IPS DF 4.7 (cell line): Measurements from ENCODE around the gene SMARCA4.

ENCODE experiments used
- DNase-seq: peaks from one replicate; pipeline ENCODE4 v3.0.0-alpha.2; 2013; ENCODE audit warnings: low spot score; ENCODE audit errors: extremely low read depth

The SMARCA4 gene

DNA sequence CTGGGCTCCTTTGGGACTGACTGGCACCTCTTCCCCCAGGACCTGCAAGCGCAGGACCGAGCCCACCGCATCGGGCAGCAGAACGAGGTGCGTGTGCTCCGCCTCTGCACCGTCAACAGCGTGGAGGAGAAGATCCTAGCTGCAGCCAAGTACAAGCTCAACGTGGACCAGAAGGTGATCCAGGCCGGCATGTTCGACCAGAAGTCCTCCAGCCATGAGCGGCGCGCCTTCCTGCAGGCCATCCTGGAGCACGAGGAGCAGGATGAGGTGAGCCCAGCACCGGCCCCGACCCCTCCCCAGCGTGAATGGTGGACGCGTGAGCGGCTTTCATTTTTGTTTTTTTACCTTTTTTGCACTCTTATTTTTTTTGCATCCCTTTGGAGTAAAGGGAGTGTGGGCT lies 72.4 kb downstream of the SMARCA4 start:
- DNase-seq: no peak

DNA sequence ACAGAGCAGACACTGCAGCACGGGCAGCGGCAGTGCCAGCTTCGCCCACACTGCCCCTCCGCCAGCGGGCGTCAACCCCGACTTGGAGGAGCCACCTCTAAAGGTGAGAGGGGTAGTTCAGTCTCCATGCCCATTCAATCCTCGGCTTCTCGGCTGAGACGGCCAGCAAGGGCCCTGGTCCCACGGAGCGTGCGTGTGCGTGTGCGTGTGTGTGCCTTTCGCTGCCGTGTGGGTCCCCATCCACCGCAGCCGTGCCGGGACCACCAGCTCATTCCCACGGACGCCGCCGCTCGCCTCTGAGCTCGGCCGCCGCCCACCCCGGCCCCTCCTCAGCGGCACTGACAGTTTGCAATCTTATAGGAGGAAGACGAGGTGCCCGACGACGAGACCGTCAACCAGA lies 72.9 kb downstream of the SMARCA4 start:
- DNase-seq: no peak

DNA sequence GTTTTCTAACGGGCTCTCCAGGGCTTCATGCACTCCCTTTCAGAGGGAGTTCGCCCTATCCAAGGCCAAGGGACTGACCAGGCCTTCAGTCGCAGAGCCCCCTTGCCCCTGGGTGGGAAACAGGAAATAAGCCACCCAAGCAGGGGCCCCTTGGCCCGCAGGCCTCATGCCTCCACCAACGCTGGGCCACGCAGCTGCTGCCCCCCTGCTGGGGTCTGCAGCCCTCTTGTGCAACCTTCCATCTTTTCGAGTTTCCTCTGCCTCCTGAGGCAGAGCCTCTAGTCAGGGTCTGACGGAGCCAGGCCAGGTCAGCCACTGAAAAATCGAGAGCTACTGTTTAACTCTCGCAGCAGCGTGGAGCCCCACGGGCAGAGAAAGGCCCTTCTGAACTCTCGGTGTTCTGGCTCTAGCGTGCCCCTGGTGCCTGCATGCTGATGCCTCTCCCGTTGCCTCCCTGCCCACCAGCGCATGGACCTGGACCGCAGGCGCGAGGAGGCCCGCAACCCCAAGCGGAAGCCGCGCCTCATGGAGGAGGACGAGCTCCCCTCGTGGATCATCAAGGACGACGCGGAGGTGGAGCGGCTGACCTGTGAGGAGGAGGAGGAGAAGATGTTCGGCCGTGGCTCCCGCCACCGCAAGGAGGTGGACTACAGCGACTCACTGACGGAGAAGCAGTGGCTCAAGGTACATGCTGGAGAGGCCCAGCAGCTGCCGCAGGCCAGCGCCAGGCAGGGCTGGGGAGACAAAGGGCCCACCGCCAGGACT lies 73.8 kb downstream of the SMARCA4 start:
- DNase-seq: no peak

DNA sequence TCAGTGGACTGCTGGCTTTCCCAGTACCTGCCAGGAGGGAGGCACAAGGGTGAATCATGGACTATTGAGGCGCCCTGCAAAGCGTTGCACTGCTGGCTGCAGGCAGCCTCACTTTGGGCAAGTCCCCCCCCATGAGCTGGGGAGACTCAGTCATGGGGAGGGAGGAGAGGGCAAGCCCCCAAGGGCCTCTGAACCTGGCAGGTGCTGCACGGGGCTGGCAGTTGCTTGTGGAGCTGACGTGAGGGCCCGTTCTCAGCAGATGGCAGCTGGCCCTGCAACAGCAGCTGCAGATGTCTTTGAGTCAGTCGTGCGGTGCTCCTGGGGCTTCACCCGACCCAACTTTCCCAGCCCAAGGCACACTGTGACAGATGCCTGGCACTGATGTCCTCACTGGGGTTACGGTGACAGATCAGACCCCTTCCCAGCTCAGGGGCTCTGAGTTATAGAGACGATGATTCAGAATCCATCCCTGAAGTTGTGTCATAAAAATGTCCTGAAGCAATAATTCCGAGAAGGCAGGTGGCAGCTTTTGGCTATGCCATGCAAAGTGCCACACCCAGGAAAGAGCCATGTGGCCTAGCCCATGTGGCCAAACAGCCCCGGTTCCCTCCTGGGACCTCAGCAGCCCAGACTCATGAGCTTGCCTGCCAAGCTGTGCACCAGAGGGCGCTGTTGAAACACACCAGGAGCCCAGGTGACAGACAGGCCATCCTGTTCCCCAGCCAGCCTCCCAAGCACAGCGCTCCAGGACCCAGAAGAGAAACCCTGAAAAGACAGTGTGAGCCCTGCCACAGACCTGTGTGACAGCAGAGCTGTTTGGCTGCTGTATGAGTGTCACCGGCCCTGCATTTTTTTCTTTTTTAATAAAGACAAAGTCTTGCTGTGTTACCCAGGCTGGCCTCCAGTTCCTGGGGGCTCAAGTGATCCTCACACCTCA lies 74.9 kb downstream of the SMARCA4 start:
- peak; percentile 72 for DNase-seq

DNA sequence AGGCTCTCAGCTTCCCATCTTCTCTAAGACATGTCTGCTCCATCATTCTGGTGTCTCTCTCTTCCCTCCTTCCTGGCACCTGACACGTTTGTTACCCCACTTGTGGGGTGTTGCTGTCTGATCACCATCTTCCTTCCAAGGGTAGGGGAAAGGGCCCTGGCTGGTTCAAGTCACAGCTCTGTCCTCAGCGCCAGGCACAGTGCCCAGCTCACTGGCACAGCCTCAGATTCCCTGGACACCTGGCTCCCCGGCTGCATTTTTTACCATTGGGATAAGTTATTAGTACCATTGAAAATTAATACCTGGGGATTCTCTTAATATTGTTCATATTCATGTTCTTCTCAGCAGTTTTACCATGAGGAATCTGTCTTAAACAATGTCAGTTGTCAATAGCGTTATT lies 77.7 kb downstream of the SMARCA4 start:
- DNase-seq: no peak

DNA sequence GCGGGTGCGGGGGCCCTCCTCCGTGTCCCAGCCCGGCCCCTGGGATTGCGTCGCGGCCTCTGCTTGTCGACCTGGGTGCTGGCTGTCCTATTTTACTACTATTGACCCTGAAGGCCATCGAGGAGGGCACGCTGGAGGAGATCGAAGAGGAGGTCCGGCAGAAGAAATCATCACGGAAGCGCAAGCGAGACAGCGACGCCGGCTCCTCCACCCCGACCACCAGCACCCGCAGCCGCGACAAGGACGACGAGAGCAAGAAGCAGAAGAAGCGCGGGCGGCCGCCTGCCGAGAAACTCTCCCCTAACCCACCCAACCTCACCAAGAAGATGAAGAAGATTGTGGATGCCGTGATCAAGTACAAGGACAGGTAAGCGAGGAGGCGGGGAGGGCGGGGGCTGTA lies 80.4 kb downstream of the SMARCA4 start:
- no peak for DNase-seq

DNA sequence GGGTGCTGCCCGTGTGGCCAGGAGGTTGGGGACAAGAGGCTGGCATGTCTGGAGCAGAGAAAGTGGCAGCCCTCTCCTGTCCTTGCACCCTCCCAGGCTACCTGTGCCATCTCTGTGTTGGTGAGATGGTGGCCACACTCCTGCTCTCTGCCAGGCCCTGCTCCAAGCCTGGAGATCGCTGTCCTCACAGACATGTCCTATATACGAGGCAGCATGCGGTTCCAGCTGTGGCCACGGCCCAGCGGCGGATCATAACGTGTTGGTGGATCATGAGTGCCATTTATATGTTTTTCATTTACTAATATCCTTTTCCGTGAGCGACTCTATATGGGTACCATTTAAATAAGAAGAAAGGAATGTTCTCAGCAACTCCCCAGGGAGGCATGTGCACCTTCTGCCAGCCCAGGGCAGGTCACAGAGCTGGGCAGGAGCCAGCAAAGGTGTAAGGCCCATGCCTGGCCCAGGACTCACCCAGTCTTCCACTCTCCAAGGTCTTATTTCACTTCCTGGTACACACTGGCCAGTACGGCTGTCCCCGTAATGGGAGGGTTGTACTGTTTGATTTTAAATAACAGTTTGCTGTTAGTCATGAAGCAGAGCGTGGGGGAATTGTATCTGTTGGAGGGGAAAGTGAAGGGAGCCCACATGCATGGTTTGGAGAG lies 81.3 kb downstream of the SMARCA4 start:
- DNase-seq: no peak

DNA sequence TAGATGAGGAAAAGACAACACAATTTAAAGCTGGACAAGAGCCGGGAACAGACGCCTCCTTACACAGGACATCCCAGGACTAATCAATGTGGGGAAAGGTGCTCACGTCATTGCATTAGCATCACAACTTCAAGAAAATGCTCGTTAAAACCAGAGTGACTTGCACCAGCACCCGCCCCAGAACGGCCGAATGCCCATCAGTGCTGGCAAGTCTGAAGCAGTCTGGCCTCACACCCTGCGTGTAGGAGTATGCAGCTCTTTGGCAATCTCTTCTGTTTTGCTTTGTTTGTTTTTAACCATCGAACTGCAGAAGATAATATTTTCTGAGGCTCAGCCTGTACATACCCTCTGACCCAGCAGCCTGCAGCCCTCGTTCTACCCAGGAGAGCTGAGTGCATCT lies 83.6 kb downstream of the SMARCA4 start:
- no peak for DNase-seq

DNA sequence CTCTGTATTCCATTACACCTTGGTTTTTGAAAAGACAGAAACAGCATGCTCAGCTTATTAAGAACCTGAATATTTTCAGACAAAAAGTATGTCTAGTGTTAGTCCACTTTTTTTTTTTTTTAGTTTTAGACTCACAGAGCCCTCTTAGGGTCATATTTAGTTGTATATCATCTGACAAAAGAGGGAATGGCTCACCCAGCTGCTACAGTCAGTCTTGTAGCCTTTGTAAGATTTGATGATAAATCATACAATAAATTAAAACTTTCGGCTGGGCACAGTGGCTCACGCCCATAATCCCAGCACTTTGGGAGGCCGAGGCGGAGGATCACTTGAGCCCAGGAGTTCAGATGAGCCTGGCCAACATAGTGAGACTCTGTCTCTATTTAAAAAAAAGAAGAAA lies 84.7 kb downstream of the SMARCA4 start:
- DNase-seq: no peak

DNA sequence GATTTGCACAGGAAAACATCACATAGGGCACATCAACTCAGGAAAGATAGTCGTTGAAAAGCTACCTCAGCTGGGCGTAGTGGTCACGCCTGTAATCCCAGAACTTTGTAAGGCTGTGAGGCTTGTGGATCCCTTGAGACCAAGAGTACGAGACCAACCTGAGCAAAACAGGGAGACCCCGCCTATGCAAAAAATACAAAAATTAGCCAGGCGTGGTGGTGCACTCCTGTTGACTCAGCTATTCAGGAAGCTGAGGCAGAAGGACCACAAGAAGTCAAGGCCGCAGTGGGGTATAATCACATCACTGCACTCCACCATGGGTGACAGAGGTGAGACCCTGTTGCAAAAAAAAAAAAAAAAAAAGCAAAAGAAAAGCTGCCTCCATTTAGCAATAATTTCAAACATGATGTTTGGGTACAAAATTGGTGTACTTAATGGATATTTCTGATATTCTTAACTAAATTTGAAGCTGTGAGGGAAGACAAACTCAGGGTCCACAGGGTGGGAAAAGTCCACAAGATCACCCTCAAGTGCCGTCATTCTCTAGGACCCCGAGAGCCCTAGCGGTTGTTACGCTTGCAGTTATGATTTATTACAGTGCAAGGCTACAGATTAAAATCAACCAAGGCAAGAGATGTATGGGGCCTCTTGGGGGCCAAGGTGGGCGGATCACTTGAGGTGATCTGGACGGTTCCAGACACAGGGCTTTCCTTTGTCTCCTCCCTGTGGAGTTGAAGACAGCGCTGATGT lies 86.0 kb downstream of the SMARCA4 start:
- no peak for DNase-seq

DNA sequence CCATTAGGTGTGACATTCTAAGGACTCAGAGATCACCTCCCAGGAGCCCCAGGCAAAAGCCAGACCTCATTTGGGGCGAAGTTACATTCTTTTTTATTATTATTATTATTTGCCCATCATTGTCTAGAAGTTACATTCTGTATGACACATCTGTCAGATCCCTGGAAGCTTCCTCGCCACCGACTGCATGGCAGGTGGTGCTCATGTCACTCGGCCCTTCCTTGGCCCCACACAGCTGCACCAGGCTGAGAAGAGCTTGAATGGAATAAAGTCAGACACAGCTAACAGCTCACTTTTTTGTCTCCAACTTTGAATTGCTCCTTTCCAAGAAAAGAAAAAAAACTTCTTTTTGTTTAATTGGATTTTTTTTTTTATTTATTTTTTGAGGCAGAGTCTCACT lies 87.0 kb downstream of the SMARCA4 start:
- DNase-seq: no peak

DNA sequence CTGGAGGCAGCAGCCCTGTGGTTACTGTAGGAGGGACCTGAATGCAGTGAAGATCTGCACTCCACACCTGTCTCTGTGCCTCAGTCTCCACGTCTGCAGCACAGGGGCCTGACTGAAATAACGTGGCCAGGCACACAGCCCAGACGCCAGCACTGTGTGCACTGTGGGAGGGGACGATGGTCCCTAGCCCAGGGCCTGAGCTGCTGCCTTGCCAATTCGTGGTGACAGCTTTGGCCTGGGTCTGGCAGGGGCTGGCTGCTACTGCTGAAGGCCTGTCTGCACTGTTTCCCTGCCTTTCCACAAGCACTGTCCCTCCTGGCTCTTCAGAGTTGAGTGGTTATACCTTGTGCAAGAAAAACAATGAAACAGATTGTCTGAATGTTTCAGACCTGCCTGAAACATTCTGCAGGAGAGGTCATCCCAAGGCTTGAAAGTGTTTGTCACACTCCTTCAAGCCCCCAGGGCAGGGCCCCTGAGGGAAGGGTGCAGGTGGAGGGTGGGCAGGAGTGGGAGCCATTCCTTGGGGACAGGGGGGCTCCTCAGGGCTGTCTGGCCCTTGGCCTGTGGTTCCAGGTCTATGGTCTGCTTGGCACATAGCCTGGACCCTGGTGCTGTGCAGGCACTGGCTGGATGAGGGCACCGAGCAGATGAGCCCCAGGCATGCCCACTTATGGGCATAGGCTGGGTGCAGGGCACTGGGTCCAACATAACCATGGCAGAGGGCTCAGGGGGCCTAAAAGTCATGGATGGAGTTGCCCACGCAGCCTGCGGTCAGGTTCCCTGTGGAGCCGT lies 89.7 kb downstream of the SMARCA4 start:
- DNase-seq: no peak

DNA sequence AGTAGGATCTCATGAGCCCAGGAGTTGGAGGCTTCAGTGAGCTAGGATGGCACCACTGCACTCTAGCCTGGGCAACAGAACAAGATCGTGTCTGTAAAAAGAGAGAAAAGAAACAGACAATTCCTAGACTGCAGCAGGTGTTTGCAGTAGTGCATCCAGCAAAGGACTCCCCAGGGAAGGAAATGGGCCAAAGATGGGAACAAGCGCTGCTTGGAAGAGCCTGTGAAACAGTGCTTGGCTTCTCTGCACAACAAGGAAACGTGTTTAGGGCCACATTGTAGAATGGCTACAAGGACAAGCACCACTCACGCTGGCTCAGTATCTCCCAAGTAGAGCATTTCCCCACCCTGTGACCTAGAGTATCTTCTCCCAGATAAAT lies 93.0 kb downstream of the SMARCA4 start:
- DNase-seq: no peak

DNA sequence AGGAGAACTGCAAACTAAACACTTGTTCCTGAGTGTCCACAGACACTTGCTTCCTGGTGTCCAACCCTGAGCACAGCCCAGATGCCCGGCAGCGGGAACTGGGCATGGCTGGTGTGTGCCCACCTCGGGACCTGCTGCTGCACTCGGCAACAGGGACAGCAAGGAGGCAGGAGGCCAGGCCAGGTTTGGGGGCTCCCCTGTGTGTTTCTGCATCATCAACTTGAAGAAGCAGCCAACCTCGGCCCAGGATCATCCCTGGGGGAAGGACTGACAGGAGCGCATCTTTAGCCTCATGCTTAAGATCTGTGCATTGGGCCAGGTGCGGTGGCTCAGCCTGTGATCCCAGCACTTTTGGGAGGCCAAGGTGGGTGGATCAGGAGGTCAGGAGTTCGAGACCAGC lies 93.4 kb downstream of the SMARCA4 start:
- no peak for DNase-seq

DNA sequence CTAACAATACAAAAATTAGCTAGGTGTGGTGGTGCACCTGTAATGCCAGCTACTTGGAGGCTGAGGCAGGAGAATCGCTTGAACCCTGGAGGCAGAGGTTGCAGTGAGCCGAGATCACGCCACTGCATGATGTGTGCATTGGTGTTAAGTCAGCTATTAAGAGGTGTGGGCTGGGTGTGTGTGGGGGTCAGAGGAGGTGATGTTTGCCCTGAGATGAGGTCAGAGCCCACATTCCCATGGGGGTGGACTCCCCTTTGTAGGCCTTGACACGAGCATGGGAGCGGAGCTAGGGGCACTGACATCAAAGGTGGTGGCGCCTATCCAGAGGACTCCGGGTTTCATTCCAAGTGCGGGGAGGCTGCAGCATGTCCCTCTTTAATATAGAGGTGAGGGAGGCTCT lies 93.8 kb downstream of the SMARCA4 start:
- DNase-seq: no peak

DNA sequence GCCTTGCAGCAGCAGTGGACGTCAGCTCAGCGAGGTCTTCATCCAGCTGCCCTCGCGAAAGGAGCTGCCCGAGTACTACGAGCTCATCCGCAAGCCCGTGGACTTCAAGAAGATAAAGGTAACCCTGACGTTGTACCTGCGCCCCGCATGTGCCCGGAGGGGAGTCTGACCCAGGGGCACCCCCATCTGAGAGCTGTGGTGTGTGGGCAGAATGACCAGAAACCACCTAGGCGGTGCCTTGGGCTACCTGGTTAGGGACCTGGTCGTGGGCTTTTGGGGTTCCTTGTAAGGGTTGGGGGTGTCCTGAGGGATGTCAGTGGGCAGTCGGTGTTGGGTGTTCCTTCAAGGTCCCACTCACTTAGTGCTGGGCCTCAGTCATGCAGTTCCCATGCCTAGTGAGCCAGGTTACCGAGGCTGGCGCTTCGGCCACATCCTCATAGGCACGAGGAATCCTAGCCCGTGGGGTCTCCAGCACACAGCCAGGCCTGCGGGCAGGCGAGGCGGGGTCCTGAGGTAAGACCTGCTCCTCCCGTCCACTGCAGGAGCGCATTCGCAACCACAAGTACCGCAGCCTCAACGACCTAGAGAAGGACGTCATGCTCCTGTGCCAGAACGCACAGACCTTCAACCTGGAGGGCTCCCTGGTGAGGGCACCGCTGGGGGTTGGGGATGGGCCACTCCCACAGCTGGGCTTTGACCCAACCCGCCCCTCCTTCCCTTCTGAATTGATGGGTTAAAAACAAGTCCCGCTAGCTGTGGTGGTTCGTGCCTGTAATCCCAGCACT lies 97.6 kb downstream of the SMARCA4 start:
- DNase-seq: no peak

DNA sequence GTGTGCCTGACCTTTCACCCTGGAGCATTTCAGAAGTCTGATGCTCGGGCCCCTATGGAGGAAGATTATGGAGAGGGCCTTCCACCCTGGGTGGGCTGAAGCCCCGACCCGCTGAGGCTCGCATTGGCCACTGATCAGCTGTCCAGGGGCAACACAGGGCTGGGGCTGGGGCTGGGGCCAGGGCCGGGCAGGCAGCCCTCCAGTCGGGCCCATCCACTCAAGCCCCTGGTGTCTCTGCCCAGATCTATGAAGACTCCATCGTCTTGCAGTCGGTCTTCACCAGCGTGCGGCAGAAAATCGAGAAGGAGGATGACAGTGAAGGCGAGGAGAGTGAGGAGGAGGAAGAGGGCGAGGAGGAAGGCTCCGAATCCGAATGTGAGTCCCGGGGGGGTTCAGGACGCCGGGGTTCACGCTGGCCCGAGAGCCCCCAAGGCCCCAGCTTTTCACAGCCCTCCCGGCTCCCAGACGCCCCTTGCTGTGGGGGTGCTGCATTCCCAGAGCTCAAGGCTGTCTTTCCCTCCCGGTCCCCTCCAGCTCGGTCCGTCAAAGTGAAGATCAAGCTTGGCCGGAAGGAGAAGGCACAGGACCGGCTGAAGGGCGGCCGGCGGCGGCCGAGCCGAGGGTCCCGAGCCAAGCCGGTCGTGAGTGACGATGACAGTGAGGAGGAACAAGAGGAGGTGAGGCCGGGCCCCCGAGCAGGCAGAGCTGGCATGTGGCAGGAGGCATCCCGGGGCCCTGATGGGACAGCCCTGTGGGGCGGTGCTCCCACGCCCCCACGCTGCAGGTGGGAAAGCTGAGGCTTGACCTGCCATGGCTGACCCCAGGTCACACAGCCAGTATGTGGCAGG lies 98.9 kb downstream of the SMARCA4 start:
- DNase-seq: no peak

DNA sequence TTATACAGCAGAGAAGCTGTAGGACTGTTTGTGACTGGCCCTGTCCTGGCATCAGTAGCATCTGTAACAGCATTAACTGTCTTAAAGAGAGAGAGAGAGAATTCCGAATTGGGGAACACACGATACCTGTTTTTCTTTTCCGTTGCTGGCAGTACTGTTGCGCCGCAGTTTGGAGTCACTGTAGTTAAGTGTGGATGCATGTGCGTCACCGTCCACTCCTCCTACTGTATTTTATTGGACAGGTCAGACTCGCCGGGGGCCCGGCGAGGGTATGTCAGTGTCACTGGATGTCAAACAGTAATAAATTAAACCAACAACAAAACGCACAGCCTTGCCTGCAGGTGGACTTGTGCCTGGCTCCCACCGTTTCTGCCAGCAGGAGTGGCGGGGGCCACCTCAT lies 101.1 kb downstream of the SMARCA4 start:
- no peak for DNase-seq

DNA sequence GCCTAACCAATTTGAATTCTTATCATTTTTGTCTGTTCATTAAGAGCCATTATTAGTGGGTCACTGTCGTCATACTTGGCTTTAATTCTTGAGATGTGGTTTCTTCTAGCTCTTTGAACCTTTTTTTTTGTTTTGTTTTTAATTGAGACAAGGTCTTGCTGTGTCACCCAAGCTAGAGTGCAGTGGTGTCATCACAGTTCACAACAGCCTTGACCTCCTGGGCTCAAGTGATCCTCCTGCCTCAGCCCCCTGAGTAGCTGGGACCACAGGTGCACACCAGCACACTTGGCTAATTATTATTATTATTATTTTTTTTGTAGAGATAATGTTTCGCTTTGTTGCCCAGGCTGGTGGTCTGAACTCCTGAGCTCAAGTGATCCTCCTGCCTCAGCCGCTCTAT lies 102.6 kb downstream of the SMARCA4 start:
- DNase-seq: no peak
